Gastroesophageal sphincter (tissue), 4 donors: ENCODE data around the gene PRKAR2B. TPM values are rescaled to one million over a fixed set of nuclear protein-coding genes. Genes with fewer than 3 reads are reported as not detected.

Source experiments
- ATAC-seq: fragments of 150-250 bp; one replicate; pipeline ENCODE4 v1.9.1; 2016; ENCODE audit warnings: mild to moderate bottlenecking, moderate library complexity
- H3K27ac ChIP-seq, 4 donors: fragments of 200-600 bp; sonication (generic) in 3 of 4; 1 replicate in 3 of 4; 2 replicates in 1 of 4; pipeline ENCODE4 v1.5.1; 2016 to 2019
- H3K27me3 ChIP-seq: fragments of 200-600 bp; sonication (generic); one replicate; pipeline ENCODE4 v1.5.1; 2019
- H3K36me3 ChIP-seq, 2 donors: fragments of 200-600 bp; sonication (generic); one replicate each; pipeline ENCODE4 v1.5.1; 2019; ENCODE audit warnings: control low read depth in 1 of 2
- H3K4me1 ChIP-seq, 3 donors: fragments of 200-600 bp; sonication (generic); 1 replicate in 2 of 3; 2 replicates in 1 of 3; pipeline ENCODE4 v1.5.1; 2016 to 2019; ENCODE audit warnings: control low read depth in 2 of 3
- H3K4me3 ChIP-seq, 2 donors: fragments of 200-600 bp; sonication (generic); one replicate each; pipeline ENCODE4 v1.5.1; 2019; ENCODE audit warnings: mild to moderate bottlenecking in 1 of 2, moderate library complexity in 1 of 2
- H3K9me3 ChIP-seq, 3 donors: fragments of 200-600 bp; sonication (generic); one replicate each; pipeline ENCODE4 v1.5.1; 2017 to 2019; ENCODE audit warnings: control low read depth in 2 of 3
- CTCF ChIP-seq, 4 experiments: fragments of 200-600 bp in 2 of 4; fragments of 450-650 bp in 2 of 4; sonication (generic) in 1 of 4; IDR thresholded peaks; one replicate each; pipeline ENCODE4 v1.5.1; 2017 to 2019; ENCODE audit warnings: antibody characterized with exemption in 4 of 4, mild to moderate bottlenecking in 2 of 4, moderate library complexity in 2 of 4
- EP300 ChIP-seq: sonication (generic); formaldehyde crosslinking; IDR thresholded peaks from one replicate; pipeline ENCODE4 v1.6.1; 2017; ENCODE audit warnings: antibody characterized with exemption, mild to moderate bottlenecking
- POLR2A ChIP-seq, 2 donors: fragments of 450-650 bp; IDR thresholded peaks; one replicate each; pipeline ENCODE4 v1.6.1; 2017; ENCODE audit warnings: antibody characterized with exemption in 2 of 2, mild to moderate bottlenecking in 2 of 2, moderate library complexity in 1 of 2
- POLR2AphosphoS5 ChIP-seq: sonication (generic); formaldehyde crosslinking; IDR thresholded peaks from one replicate; pipeline ENCODE4 v1.6.1; 2017; ENCODE audit warnings: antibody characterized with exemption
- WGBS, 2 donors: methylation state at CpG; one replicate each; pipeline ENCODE4 v1.1.5; 2018; ENCODE audit warnings: low coverage in 1 of 2; 5-methylcytosine and 5-hydroxymethylcytosine counted together
- total RNA-seq, 4 donors: library from RNA; depleted of rRNA; stranded (reverse); fragments of >200 nt; gene quantifications; one replicate each; pipeline ENCODE4 v1.1.0, GENCODE V29; 2016

Gene PRKAR2B
- total RNA-seq, 4 donors from 2014 or later: 83.5 to 160 (median 119) TPM

GRCh38 chr7:107166736-107167426 lies 122.4 kb downstream of the PRKAR2B start:
- 24 to 34% methylated on average over 5 of the region's 5 CpGs for WGBS, 2 donors
- Histone ChIP-seq H3K27ac (peak overlapping the region; percentile 89 to 100 (median 96)), H3K36me3 (peaks cover 0 to 6% of the 10 kb centered on the region in 2 donors), H3K4me1 (peaks cover 0 to 27% (median 8%) of the 10 kb centered on the region in 3 donors), H3K27me3 (no peaks in the 10 kb centered on the region), H3K9me3 (no peaks in the 10 kb centered on the region), H3K4me3 (peak overlapping the region; percentile 43 to 84)
- ATAC-seq: no peak
- TF ChIP-seq POLR2AphosphoS5: no peak
- no peak for TF ChIP-seq EP300
- TF ChIP-seq CTCF (IDR thresholded peaks at IDR 0.05): no peak
- TF ChIP-seq POLR2A (IDR thresholded peaks at IDR 0.05): no peak

DNA sequence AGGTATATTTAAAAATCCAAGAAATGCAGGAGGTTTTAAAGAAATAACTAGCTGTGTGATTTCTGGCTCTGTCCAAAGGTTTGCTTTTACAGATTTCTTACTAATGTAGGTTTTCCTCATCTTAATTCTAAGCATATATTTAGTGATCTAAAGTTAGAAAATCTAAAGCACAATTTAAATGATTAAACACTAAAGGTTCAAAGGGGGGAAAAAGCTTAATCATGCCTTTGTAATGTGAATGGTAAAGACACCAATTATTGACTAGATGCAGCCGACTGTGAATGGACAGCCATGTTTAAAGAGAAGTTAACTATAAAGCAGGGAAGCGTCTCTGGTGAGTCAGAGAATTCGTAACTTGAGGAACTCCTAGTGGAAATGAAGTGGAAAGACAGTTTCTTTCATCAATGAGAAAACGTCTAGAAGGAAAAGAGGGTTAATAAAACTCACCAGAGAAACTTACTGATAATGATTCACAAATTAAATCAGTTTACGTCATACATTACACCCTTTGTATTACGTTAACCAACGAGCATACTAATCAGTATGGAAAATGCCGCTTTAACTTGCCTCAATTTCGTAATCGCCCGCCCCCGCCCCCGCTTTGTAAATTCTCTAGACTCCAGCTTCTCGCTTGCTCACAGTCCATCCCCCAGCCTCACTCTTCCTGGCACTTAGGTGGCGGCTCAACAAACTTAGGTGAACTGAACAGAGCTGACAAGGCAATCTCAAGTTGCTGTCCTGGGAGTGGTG lies 123.2 kb downstream of the PRKAR2B start:
- 0 to 1% methylated on average over 14 to 15 of the region's 15 CpGs for WGBS, 2 donors
- H3K4me1 ChIP-seq: peaks cover 0 to 35% (median 10%) of the 10 kb centered on the region in 3 donors
- no peaks in the 10 kb centered on the region for H3K27me3 ChIP-seq
- ATAC-seq: peak; percentile 2
- peak overlapping the region; percentile 43 to 84 for H3K4me3 ChIP-seq
- no peak for TF ChIP-seq POLR2AphosphoS5
- TF ChIP-seq CTCF (IDR thresholded peaks at IDR 0.05): peak; percentile 42 to 75 (median 62)
- no peak for TF ChIP-seq EP300
- H3K27ac ChIP-seq: peak overlapping the region; percentile 89 to 100 (median 96)
- H3K9me3 ChIP-seq: no peaks in the 10 kb centered on the region
- peaks cover 0 to 6% of the 10 kb centered on the region in 2 donors for H3K36me3 ChIP-seq

- ATAC-seq: peak; percentile 94
- peak; percentile 80 for TF ChIP-seq POLR2AphosphoS5
- no peak for TF ChIP-seq EP300
- peak; percentile 56 to 83 for TF ChIP-seq POLR2A (IDR thresholded peaks at IDR 0.05)
- H3K4me1 ChIP-seq: peaks cover 0 to 43% (median 13%) of the 10 kb centered on the region in 3 donors
- WGBS, 2 donors: 0 to 1% methylated on average over 20 to 25 of the region's 44 CpGs
- no peaks in the 10 kb centered on the region for H3K9me3 ChIP-seq
- H3K27ac ChIP-seq: peak within 1 kb of the TSS; percentile 94 to 100 (median 99)
- peaks cover 0 to 6% of the 10 kb centered on the region in 2 donors for H3K36me3 ChIP-seq
- no peaks in the 10 kb centered on the region for H3K27me3 ChIP-seq
- peak within 1 kb of the TSS; percentile 83 to 84 for H3K4me3 ChIP-seq
These were observed 124.0 kb downstream of the PRKAR2B start, which contains the start of gene HBP1 for GRCh38 chr7:107168233-107169119. Gene HBP1, plus strand, starts transcription at chr7:107169003. Its CDS starts 10,891 bp downstream, at chr7:107179894.

- Histone ChIP-seq H3K27me3 (no peaks in the 10 kb centered on the region), H3K4me3 (peak overlapping the region; percentile 83 to 84), H3K36me3 (peaks cover 0 to 6% of the 10 kb centered on the region in 2 donors), H3K4me1 (peaks cover 6 to 52% (median 13%) of the 10 kb centered on the region in 3 donors), H3K27ac (peak overlapping the region; percentile 94 to 100 (median 99)), H3K9me3 (no peaks in the 10 kb centered on the region)
- TF ChIP-seq POLR2AphosphoS5: peak; percentile 85
- TF ChIP-seq POLR2A (IDR thresholded peaks at IDR 0.05): peak; percentile 29 to 56
- TF ChIP-seq CTCF (IDR thresholded peaks at IDR 0.05): peak in 1 of 4 experiments; percentile 43
- TF ChIP-seq EP300: no peak
- ATAC-seq: peak; percentile 69
- WGBS, 2 donors: 0% methylated on average over 1 to 6 of the region's 73 CpGs
These were observed 124.9 kb downstream of the PRKAR2B start for GRCh38 chr7:107169120-107170050.
